Neuronal stem cell (in vitro differentiated cells): ENCODE measurements around the gene SCFD2.

Experiments
- DNase-seq: peaks from one replicate; pipeline ENCODE4 v3.0.0-alpha.2; 2013; ENCODE audit warnings: low spot score
- H2AFZ ChIP-seq: one replicate; pipeline ENCODE4 v1.6.1; 2013; ENCODE audit warnings: mild to moderate bottlenecking, low read length, inconsistent platforms
- H2AK5ac ChIP-seq: 2 replicates; pipeline ENCODE4 v1.6.1; 2013; ENCODE audit warnings: low read depth, mild to moderate bottlenecking, inconsistent platforms, low read length, moderate library complexity, mixed read lengths
- H2BK120ac ChIP-seq: 2 replicates; pipeline ENCODE4 v1.6.1; 2013; ENCODE audit warnings: low read depth, mild to moderate bottlenecking, inconsistent platforms, low read length, moderate library complexity, mixed read lengths
- H2BK12ac ChIP-seq: one replicate; pipeline ENCODE4 v1.6.1; 2013; ENCODE audit warnings: low read length, inconsistent platforms
- H2BK15ac ChIP-seq: 2 replicates; pipeline ENCODE4 v1.6.1; 2013; ENCODE audit warnings: mild to moderate bottlenecking, low read length, inconsistent platforms, mixed read lengths
- H2BK5ac ChIP-seq: one replicate; pipeline ENCODE4 v1.6.1; 2013; ENCODE audit warnings: inconsistent platforms, mild to moderate bottlenecking, low read length, moderate library complexity
- H3K14ac ChIP-seq: one replicate; pipeline ENCODE4 v1.6.1; 2013; ENCODE audit warnings: low read length, inconsistent platforms
- H3K18ac ChIP-seq: 2 replicates; pipeline ENCODE4 v1.6.1; 2013; ENCODE audit warnings: low read length, inconsistent platforms
- H3K23ac ChIP-seq: 2 replicates; pipeline ENCODE4 v1.6.1; 2013; ENCODE audit warnings: low read depth, mild to moderate bottlenecking, mixed read lengths, low read length, inconsistent platforms; ENCODE audit not compliant: poor library complexity
- H3K27ac ChIP-seq: replicated peaks from 3 replicates; pipeline ENCODE4 v1.5.1; 2013; ENCODE audit warnings: low read length, inconsistent platforms
- H3K27me3 ChIP-seq, 3 experiments: 2 replicates each; pipeline ENCODE4 v1.6.1; 2013; ENCODE audit warnings: low read length in 3 of 3, mild to moderate bottlenecking in 2 of 3, inconsistent platforms in 1 of 3, low read depth in 1 of 3, mixed read lengths in 1 of 3, moderate library complexity in 1 of 3; ENCODE audit not compliant: control insufficient read depth in 3 of 3, insufficient read depth in 3 of 3
- H3K36me3 ChIP-seq, 2 donors: replicated peaks in 1 of 2; 2 replicates each; pipeline ENCODE4 v1.6.1; 2013; ENCODE audit warnings: low read length in 2 of 2; ENCODE audit not compliant: control insufficient read depth in 2 of 2, insufficient read depth in 2 of 2
- H3K4ac ChIP-seq: 2 replicates; pipeline ENCODE4 v1.6.1; 2013; ENCODE audit warnings: inconsistent platforms, mild to moderate bottlenecking, low read length, moderate library complexity
- H3K4me1 ChIP-seq, 2 donors: 1 replicate in 1 of 2; 2 replicates in 1 of 2; pipeline ENCODE4 v1.6.1; 2013; ENCODE audit warnings: low read length in 2 of 2, low read depth in 1 of 2; ENCODE audit not compliant: control insufficient read depth in 2 of 2, insufficient read depth in 1 of 2
- H3K4me2 ChIP-seq: one replicate; pipeline ENCODE4 v1.6.1; 2013; ENCODE audit warnings: mild to moderate bottlenecking, low read length, inconsistent platforms; ENCODE audit not compliant: insufficient read depth, poor library complexity, severe bottlenecking
- H3K4me3 ChIP-seq, 2 donors: 2 replicates each; pipeline ENCODE4 v1.5.1; 2013; ENCODE audit warnings: low read length in 2 of 2, mild to moderate bottlenecking in 2 of 2, inconsistent platforms in 1 of 2, moderate library complexity in 1 of 2
- H3K79me1 ChIP-seq: one replicate; pipeline ENCODE4 v1.6.1; 2013; ENCODE audit warnings: low read depth, mild to moderate bottlenecking, inconsistent platforms, low read length, moderate library complexity
- H3K9ac ChIP-seq: one replicate; pipeline ENCODE4 v1.6.1; 2013; ENCODE audit warnings: mild to moderate bottlenecking, low read depth, low read length, inconsistent platforms; ENCODE audit not compliant: poor library complexity
- H3K9me3 ChIP-seq, 2 donors: replicated peaks in 1 of 2; 2 replicates each; pipeline versions ENCODE3 to v1.6.1; 2013; ENCODE audit warnings: low read length in 2 of 2, mild to moderate bottlenecking in 2 of 2, inconsistent platforms in 1 of 2, low read depth in 1 of 2, mixed read lengths in 1 of 2, moderate library complexity in 1 of 2; ENCODE audit not compliant: control insufficient read depth in 2 of 2, insufficient read depth in 1 of 2
- H4K8ac ChIP-seq: one replicate; pipeline ENCODE4 v1.6.1; 2013; ENCODE audit warnings: low read depth, mild to moderate bottlenecking, inconsistent platforms, low read length, moderate library complexity
- H4K91ac ChIP-seq: one replicate; pipeline ENCODE4 v1.6.1; 2013; ENCODE audit warnings: low read length, low read depth, mild to moderate bottlenecking, inconsistent platforms; ENCODE audit not compliant: poor library complexity
- WGBS, 2 donors: extraction: QIAGEN DNeasy Blood & Tissue Kit; methylation state at CpG; one replicate each; pipeline ENCODE4 v1.1.7; 2013; ENCODE audit warnings: missing lambda C conversion rate in 2 of 2, mixed read lengths in 1 of 2; ENCODE audit not compliant: insufficient read length in 2 of 2, insufficient replicate concordance in 1 of 2; ENCODE audit errors: extremely low coverage in 2 of 2; 5-methylcytosine and 5-hydroxymethylcytosine counted together

The SCFD2 gene

DNA sequence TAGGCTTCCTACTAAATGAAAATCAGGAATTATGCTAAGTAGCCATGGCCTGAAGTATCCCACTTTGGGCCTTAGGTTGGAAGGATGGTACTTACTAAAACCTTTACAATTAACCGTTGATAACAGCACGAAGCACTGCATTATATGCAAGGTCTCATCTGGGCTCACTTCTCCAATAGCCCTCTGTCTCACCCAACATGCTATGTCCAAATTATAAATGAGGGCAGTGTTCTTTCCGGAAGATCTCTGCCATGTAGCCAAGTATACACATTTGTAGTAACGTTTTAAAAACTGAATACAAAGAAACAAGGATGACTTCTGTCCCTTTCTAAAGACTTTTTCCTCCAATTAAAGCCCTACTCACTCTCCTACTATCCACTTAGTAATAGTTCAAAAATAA is 51.6 kb downstream of the SCFD2 start:
- no CpG with 5 or more reads among the region's 4 CpGs for WGBS, 2 donors

DNA sequence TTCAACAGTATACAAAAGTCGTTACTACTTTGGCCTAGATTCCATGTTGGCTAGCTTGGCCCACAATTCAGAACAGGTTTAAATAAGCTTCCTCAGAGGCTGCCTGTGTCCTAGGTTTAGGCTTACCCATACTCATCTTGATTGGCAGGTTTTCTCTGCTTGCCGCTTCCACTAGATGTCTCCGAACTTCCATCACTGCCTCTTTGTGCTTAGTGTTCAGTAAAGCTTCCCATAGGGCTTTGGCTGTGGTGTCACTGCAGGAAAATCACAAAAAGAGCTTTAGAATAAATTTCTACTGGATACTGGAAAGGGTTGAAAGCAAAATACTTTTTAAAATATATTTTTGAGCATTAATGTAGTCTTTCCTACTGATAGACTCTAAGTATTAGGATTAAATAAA is 52.4 kb downstream of the SCFD2 start:
- H3K14ac ChIP-seq: no peak overlapping the region
- H3K4me3 ChIP-seq: no peak overlapping the region
- no peaks in the 10 kb centered on the region for H3K9me3 ChIP-seq
- no peaks in the 10 kb centered on the region for H3K36me3 ChIP-seq
- no peak overlapping the region for H2BK120ac ChIP-seq
- no CpG with 5 or more reads among the region's 3 CpGs for WGBS, 2 donors
- no peak overlapping the region for H2BK12ac ChIP-seq
- H3K18ac ChIP-seq: no peak overlapping the region
- no peak overlapping the region for H3K9ac ChIP-seq
- no peak overlapping the region for H4K8ac ChIP-seq
- peak; percentile 24 for DNase-seq
- H3K4me2 ChIP-seq: no peak overlapping the region
- no peak overlapping the region for H4K91ac ChIP-seq
- no peak overlapping the region for H3K4ac ChIP-seq
- H2AFZ ChIP-seq: no peak overlapping the region
- no peaks in the 10 kb centered on the region for H3K27me3 ChIP-seq
- H2BK15ac ChIP-seq: no peak overlapping the region
- H3K27ac ChIP-seq: no peak overlapping the region
- no peaks in the 10 kb centered on the region for H3K79me1 ChIP-seq
- no peak overlapping the region for H2BK5ac ChIP-seq
- H3K23ac ChIP-seq: no peak overlapping the region
- no peaks in the 10 kb centered on the region for H3K4me1 ChIP-seq
- H2AK5ac ChIP-seq: no peak overlapping the region

More for the DNA sequence above, 51.6 kb downstream of the SCFD2 start:
- Histone ChIP-seq H2BK12ac (no peak overlapping the region), H3K4me1 (no peaks in the 10 kb centered on the region), H3K9me3 (no peaks in the 10 kb centered on the region), H3K23ac (no peak overlapping the region), H2BK15ac (no peak overlapping the region), H2AK5ac (no peak overlapping the region), H2BK5ac (no peak overlapping the region), H2AFZ (no peak overlapping the region), H3K36me3 (no peaks in the 10 kb centered on the region), H2BK120ac (no peak overlapping the region), H3K27me3 (no peaks in the 10 kb centered on the region), H3K79me1 (no peaks in the 10 kb centered on the region), H3K27ac (no peak overlapping the region), H3K14ac (no peak overlapping the region), H3K18ac (no peak overlapping the region), H3K4me2 (no peak overlapping the region), H3K9ac (no peak overlapping the region), H3K4me3 (no peak overlapping the region), H4K8ac (no peak overlapping the region), H3K4ac (no peak overlapping the region), H4K91ac (no peak overlapping the region)
- no peak for DNase-seq

DNA sequence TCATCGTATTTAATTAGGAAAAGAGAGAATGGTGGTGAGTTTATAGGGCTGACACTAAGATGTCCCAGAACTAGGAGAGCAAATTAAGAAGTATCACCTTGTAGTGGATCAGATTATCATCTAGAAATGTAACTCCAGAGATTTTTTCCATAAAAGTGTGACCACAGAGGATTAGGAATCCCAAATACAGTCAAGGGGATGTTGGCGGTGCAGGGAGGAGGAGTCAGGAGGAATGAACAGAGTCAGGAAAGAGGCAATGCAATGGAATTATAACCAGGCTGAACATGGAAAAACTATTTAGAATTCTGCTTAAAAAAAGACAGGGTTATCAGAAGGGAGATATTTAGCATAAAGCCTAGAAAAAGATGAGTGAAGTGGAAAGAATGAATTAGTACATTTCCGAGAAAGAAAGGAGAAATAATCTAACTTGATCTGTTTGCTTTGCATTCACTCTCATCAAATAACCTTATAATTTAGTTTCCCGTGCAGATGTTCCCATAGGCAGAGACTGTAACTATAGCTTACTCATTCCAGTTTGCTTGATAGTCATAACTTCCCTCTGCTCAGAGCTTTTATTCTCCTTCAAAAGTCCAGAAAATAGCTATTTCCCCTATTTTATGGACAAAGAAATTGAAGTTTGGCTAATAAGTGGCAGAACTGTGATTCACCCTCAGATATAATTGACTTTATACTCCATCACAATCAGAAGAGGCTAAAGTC is 56.4 kb downstream of the SCFD2 start:
- Histone ChIP-seq H3K27me3 (no peaks in the 10 kb centered on the region), H2AK5ac (no peak overlapping the region), H3K14ac (no peak overlapping the region), H3K18ac (no peak overlapping the region), H4K91ac (no peak overlapping the region), H3K23ac (no peak overlapping the region), H3K4ac (no peak overlapping the region), H3K9me3 (no peaks in the 10 kb centered on the region), H3K79me1 (no peaks in the 10 kb centered on the region), H3K9ac (no peak overlapping the region), H2BK12ac (no peak overlapping the region), H3K4me3 (no peak overlapping the region), H3K4me2 (no peak overlapping the region), H3K27ac (no peak overlapping the region), H2BK120ac (no peak overlapping the region), H3K4me1 (no peaks in the 10 kb centered on the region), H3K36me3 (no peaks in the 10 kb centered on the region), H4K8ac (no peak overlapping the region), H2AFZ (no peak overlapping the region), H2BK15ac (no peak overlapping the region), H2BK5ac (no peak overlapping the region)
- no peak for DNase-seq
- WGBS, 2 donors: no CpG with 5 or more reads among the region's 4 CpGs

DNA sequence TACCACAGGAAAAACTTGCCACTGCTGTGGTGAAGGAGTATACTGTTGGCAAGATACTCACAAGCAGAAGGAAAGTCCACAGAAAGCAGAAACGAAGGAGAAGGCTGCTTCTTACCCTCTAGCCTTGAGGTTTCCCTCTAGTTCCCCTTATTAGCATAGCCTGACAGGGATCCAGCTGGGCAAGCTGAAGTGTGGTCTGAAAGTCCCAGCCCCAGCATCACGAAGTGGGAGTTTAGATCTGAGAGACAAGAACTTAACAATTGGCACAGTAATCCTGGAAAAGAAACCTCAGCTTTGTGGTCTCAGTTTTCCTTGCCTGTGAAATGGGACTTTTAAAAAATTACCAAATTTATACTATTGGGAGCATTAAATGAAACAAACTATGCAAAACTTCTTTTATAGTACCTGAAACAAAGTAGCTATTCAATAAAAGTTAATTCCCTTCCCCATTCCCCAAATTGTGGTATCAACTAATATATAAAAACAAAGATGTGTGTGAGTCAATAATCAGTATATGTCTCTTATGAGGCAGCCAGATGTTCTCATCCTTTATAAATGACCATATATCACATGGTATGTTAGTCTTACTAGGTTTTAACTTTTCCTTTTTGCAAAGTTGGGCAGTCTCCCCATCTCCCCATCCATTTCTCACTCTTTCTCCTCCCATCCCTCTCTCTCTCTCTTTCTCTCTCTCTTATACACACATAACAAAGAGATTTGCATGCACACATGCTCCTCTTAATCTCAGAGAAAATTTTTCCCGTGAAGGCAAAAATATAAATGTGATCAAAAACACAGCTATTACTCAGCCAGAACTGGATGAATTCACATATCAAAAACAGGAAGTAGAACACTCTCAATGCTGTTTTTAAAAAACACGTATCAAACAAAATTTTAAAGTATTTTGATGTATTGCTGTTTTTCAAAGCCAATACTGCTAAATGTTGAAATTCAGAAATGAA is 57.8 kb downstream of the SCFD2 start:
- no peak overlapping the region for H2BK15ac ChIP-seq
- no CpG with 5 or more reads among the region's 4 CpGs for WGBS, 2 donors
- H3K36me3 ChIP-seq: no peaks in the 10 kb centered on the region
- no peak overlapping the region for H3K4me3 ChIP-seq
- H2BK12ac ChIP-seq: no peak overlapping the region
- no peak overlapping the region for H3K18ac ChIP-seq
- H2AK5ac ChIP-seq: no peak overlapping the region
- no peak overlapping the region for H4K8ac ChIP-seq
- H3K27me3 ChIP-seq: no peaks in the 10 kb centered on the region
- no peak overlapping the region for H3K4ac ChIP-seq
- no peak overlapping the region for H4K91ac ChIP-seq
- H3K9me3 ChIP-seq: no peaks in the 10 kb centered on the region
- H3K14ac ChIP-seq: no peak overlapping the region
- no peak overlapping the region for H2BK5ac ChIP-seq
- no peak overlapping the region for H3K9ac ChIP-seq
- H3K4me2 ChIP-seq: no peak overlapping the region
- H3K23ac ChIP-seq: no peak overlapping the region
- H3K27ac ChIP-seq: no peak overlapping the region
- H2BK120ac ChIP-seq: no peak overlapping the region
- H2AFZ ChIP-seq: no peak overlapping the region
- H3K4me1 ChIP-seq: no peaks in the 10 kb centered on the region
- no peaks in the 10 kb centered on the region for H3K79me1 ChIP-seq
- DNase-seq: no peak
